ENCODE data around the gene MACROD2.

DNA sequence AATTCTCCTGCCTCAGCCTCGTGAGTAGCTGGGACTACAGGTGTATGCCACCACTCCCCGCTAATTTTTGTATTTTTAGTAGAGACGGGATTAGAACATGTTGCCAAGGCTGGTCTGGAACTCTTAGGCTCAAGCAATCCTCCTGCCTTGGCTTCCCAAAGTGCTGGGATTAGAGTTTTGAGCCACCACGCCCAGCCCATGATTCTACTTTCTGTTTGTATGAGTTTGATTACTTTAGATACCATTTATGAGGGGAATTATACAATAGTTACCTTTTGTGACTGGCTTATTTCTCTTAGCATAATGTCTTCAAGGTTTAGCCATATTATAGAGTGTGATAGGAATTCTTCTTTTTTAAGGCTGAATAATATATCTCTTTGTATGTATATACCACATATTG is 897.5 kb downstream of the MACROD2 start:
- no peak for TF ChIP-seq CTCF (IDR thresholded peaks at IDR 0.05)
- TF ChIP-seq POLR2A (IDR thresholded peaks at IDR 0.05; ENCODE audit: low read length) = no peak
- TF ChIP-seq RAD21 (conservative IDR thresholded peaks at IDR 0.05 in 1 of 2, IDR thresholded peaks at IDR 0.05 in 1 of 2) = no peak
- TF ChIP-seq, protein P1, sequence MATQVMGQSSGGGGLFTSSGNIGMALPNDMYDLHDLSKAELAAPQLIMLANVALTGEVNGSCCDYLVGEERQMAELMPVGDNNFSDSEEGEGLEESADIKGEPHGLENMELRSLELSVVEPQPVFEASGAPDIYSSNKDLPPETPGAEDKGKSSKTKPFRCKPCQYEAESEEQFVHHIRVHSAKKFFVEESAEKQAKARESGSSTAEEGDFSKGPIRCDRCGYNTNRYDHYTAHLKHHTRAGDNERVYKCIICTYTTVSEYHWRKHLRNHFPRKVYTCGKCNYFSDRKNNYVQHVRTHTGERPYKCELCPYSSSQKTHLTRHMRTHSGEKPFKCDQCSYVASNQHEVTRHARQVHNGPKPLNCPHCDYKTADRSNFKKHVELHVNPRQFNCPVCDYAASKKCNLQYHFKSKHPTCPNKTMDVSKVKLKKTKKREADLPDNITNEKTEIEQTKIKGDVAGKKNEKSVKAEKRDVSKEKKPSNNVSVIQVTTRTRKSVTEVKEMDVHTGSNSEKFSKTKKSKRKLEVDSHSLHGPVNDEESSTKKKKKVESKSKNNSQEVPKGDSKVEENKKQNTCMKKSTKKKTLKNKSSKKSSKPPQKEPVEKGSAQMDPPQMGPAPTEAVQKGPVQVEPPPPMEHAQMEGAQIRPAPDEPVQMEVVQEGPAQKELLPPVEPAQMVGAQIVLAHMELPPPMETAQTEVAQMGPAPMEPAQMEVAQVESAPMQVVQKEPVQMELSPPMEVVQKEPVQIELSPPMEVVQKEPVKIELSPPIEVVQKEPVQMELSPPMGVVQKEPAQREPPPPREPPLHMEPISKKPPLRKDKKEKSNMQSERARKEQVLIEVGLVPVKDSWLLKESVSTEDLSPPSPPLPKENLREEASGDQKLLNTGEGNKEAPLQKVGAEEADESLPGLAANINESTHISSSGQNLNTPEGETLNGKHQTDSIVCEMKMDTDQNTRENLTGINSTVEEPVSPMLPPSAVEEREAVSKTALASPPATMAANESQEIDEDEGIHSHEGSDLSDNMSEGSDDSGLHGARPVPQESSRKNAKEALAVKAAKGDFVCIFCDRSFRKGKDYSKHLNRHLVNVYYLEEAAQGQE (IDR thresholded peaks at IDR 0.05) = no peak
- no peak for TF ChIP-seq CEBPB (IDR thresholded peaks at IDR 0.05)
- TF ChIP-seq NR3C1 (IDR thresholded peaks at IDR 0.05) = no peak
- no peak for TF ChIP-seq POLR2AphosphoS2 (conservative IDR thresholded peaks at IDR 0.05; ENCODE audit: low read length)
- no peak for TF ChIP-seq EP300 (IDR thresholded peaks at IDR 0.05)
- no peak for TF ChIP-seq ESRRA (IDR thresholded peaks at IDR 0.05; ENCODE audit: borderline replicate concordance, low read length)
- no peak for TF ChIP-seq MAFK (IDR thresholded peaks at IDR 0.05; ENCODE audit: partially characterized antibody)
- TF ChIP-seq FOXS1 (CRISPR knock-in tag; IDR thresholded peaks at IDR 0.05) = no peak
- no peak for TF ChIP-seq JUN (IDR thresholded peaks at IDR 0.05)
- TF ChIP-seq BHLHE40 (IDR thresholded peaks at IDR 0.05; ENCODE audit: low read depth, low read length) = no peak
- TF ChIP-seq ZFP36 (IDR thresholded peaks at IDR 0.05; ENCODE audit: borderline replicate concordance, partially characterized antibody) = no peak

Measured in A549 (cell line).